C1 segment of cervical spinal cord (tissue), 14 donors: ENCODE results near the gene AJAP1.

ENCODE experiments used
- DNase-seq, 14 donors: peaks; one replicate each; lab custom pipeline; 2025; lab: John Stamatoyannopoulos, UW

The AJAP1 gene

GRCh38 chr1:4631321-4631720 lies 23.1 kb upstream of the AJAP1 start:
- no peak for DNase-seq

- DNase-seq, result no peak
Measured at GRCh38 chr1:4633346-4633745, 21.1 kb upstream of the AJAP1 start.

- DNase-seq, result no peak
Measured at GRCh38 chr1:4634156-4634792, 20.1 kb upstream of the AJAP1 start.

GRCh38 chr1:4634793-4635406 lies 19.5 kb upstream of the AJAP1 start:
- no peak for DNase-seq

GRCh38 chr1:4636186-4636585 lies 18.2 kb upstream of the AJAP1 start:
- no peak for DNase-seq

- DNase-seq, result no peak
Measured at GRCh38 chr1:4636644-4637380, 17.6 kb upstream of the AJAP1 start.

GRCh38 chr1:4637616-4638344 lies 16.6 kb upstream of the AJAP1 start:
- no peak for DNase-seq

GRCh38 chr1:4638345-4638729 lies 16.1 kb upstream of the AJAP1 start:
- no peak for DNase-seq

GRCh38 chr1:4640931-4641330 lies 13.5 kb upstream of the AJAP1 start:
- DNase-seq, result no peak

- DNase-seq, result no peak
Measured at GRCh38 chr1:4647391-4647790, 7.0 kb upstream of the AJAP1 start.

- DNase-seq, result no peak
Measured at GRCh38 chr1:4648657-4649056, 5.8 kb upstream of the AJAP1 start.

- no peak for DNase-seq
Measured at GRCh38 chr1:4650481-4650880, 3.9 kb upstream of the AJAP1 start.

GRCh38 chr1:4650981-4651380 lies 3.4 kb upstream of the AJAP1 start:
- no peak for DNase-seq

GRCh38 chr1:4652631-4653327 lies 1.6 kb upstream of the AJAP1 start:
- DNase-seq, result peak in 9 of 14 donors; percentile 18 to 73 (median 45)

GRCh38 chr1:4653328-4653660 lies 1.1 kb upstream of the AJAP1 start:
- DNase-seq, result no peak

- DNase-seq, result peak in 2 of 14 donors; percentile 33 to 44
Measured at GRCh38 chr1:4654764-4655673, 610 bp downstream of the AJAP1 start.

- DNase-seq, result peak in 13 of 14 donors; percentile 21 to 83 (median 72)
Measured at GRCh38 chr1:4655674-4656532, 1.5 kb downstream of the AJAP1 start.

- DNase-seq, result peak in 2 of 14 donors; percentile 39 to 51
Measured at GRCh38 chr1:4656533-4657140, 2.2 kb downstream of the AJAP1 start.

GRCh38 chr1:4657244-4657789 lies 2.9 kb downstream of the AJAP1 start:
- peak in 2 of 14 donors; percentile 13 to 38 for DNase-seq
